Mucosa of gallbladder (tissue), 1 donor: ENCODE results near the gene USP31. TPM values are rescaled to one million over a fixed set of nuclear protein-coding genes. Genes with fewer than 3 reads are reported as not detected.
A peak's percentile ranks its signal among the peaks of the same experiment; 100 is the strongest.

Source experiments
- DNase-seq: peaks from one replicate; pipeline ENCODE4 v3.0.0-alpha.2; 2020; ENCODE audit warnings: low spot score
- total RNA-seq: library from RNA; stranded (reverse); gene quantifications from one replicate; pipeline ENCODE4 v1.2.1, GENCODE V29; 2021
- donor health status: DM: no; HTN: no; CAD: no.

The USP31 gene
- total RNA-seq, 1 donor from 2014 or later = 6.6 TPM

DNA sequence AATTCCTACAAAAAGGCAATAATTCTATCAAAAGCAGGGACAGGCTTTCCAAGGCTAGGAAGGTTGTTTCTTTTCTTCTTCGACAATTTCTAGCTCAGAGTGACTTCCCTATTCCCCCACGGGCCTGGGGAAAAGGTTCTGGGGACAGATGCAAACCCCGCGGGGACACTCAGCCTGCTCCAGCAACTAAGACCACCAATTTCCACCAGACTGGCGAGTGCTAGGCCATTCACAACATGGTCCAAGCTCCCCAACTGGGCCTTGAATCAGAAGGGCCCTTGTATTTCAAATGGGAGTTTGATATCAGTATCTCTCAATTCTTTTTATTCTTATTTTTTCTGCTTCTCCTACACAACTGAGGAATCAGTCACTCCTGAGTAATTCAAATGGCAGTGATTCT, 86.7 kb downstream of the USP31 start:
- no peak for DNase-seq

DNA sequence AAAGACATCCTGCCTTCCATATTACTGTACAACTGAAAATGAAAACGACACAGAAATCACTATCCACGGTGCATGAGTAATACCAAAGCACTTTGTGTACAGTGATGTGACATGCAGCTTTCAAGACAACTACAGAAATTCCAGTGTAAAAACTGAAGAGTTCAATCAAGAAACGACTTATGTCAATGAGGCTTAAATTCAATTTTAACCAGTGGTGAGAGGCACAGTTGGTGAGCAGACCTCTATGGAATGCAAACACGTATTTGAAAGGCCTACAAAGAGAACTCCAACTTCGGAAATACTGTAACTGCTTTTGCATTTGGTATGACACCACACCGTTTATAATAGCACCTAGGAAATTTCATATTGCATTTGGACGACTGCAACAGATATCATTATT, 87.6 kb downstream of the USP31 start:
- no peak for DNase-seq

DNA sequence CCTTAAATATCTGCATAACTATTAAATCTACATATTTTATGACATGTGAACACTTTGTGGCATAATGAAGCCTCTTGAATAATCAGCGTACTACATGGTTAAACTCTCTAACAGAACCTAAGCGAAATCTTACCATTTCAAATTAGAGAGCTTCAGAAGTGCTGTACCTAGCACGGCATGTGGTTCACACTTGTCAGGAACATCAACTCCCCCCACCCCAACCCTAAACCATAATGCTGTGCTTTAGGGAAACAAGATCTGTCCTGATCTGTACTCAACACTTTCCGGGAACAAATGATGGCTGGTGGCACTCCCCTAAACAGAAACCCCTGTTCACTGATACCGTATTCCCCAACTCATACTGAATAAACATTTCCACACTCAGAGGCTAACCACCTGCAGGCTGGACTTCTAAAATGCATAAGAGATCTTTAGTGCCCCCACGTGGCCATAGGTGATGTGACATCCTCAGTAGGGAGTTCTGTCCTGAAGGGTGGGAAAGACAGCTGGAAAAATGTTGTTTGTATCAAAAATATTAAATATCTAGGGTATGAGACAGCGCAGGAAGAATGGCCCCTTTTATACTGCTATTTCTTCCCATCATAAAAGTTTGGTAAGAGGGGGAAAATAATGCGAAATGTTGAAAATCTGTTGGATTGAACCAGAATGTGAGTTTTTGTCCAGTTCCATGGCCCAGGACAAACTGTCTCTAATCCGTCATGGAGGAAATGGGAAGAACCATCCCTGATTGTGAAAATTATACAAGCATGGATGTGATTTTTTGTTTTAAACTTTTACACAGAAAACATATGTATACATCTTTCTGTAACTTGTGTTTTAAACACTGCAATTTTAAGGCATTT, 88.6 kb downstream of the USP31 start:
- DNase-seq = peak; percentile 73

DNA sequence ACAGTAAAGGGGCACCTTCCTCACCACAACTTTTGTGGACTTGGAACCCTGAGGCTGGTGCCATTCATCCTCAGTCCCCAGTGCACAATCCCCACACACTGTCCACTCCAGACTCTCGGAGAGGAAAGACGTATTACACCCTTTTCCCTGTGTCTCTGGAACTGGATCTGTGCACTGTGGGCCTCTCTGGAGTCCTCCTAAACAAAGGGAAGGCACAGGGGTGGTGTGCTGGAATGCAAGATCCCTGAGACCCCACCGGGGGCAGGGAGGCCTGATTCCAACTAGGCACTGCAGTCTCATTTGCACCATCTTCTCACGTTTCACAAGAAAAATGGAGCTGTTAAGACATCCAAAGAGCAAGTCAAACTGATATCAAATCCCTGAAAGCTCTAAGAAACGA, 89.8 kb downstream of the USP31 start:
- no peak for DNase-seq

DNA sequence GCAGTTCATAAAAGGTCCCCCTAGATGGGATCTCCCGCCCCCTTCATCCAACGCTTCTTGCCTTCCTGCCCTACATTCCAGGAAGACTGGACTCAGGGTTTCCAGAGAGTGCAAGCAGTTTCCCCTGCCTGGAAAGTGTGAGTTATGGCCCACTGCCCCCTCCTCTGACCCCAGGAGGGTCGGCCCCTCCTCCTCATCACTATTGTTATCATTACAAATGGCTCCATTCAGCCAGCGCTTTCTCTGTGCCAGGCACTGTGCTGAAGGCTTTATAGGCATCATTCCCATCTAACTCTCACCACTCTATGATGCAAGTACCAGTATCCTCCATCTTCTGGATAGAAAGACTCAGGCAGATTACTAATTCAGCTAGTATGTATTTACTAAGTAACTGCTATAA, 90.7 kb downstream of the USP31 start:
- DNase-seq = no peak

DNA sequence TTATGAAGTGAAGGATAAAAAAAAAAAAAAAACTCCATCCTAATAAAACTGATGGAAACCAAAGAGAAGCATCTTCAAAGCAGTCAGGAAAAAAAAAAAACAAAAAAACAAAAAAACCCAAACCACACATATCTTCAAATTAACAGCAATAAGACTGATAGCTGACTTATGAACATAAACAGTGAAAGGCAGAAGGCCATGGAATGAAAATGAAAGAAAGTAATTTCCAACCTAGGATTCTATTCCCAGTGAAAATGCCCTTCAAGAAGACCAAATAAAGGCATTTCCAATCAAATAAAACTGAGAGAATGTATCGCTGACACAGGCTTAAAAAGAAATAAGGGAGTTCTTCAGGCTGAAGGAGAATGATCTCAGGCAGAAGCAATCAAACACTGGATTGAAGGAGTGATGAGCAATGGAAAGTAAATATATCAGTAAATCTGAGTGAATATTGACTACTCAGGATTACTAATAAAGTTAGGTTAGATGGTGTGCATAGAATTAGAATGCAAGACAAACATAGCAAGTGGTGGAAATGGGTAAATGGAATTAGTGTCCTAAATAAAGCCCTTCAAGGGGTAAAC, 92.1 kb downstream of the USP31 start:
- DNase-seq = no peak

DNA sequence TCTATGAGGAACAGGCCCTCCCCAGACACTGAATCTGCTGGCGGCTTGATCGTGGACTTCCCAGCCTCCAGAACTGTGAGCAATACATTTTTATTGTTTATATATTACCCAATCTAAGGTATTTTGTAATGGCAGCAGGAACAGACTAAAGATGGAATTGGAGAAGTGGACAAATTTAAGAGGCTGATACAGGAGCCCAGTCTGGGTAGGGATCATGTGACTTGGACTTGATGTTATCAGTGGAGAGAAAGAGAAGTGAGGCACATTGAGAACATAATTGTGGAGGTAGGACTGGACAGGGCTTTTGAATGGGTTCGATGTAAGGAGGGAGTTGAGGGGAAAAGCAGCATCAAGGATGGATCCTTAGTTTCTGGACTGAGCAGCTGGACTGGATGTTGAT, 93.8 kb downstream of the USP31 start:
- DNase-seq = no peak

DNA sequence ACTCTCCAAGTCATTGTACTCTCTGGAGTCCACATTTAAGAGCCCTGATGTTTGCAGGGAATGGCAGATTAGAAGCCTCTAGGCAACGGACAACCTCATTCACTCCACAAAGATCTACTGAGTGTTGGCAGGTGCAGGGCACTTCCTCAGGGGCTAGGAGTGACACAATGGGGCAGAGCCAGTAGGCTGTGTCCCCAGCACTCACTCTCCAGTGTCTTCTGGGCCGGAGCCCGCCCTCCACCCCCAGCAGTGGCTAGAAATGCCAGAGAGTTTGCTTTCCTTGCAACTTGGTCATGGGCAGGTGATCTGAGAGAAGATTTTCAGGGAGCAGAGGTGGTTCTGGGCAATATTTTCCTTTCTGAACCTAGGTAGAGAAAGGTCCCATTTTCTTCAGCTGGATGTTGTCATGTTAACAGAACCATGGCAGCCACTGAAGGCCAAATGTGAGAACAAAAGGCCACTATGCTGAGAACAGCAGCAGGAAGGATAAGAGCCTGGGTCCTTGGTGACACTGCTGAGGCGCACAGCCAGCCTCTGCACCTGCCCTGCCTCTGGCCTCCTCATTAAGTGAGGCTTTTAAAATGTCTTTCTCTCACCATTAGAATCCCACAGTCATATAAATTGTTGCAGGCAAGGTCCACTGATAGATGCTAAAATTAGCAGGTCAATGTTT, 96.2 kb downstream of the USP31 start:
- DNase-seq = no peak

DNA sequence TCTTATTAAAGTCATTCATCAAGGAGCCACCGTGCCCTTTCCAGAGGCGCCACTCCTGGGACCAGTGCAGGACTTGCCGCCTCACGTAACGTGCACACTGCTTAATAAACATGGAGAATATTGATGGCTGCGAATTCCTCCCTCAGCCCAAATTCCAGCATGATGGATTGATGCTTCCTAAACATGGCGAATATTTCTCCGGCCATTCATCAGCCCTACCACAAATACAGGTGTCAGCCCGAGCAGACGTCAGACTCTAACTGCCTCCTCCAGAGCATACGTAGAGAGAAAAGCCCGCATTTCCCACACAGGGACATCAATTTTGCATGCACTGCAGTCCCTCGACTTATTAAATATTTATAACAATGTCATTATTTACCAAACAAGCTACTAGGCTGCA, 97.0 kb downstream of the USP31 start:
- no peak for DNase-seq

DNA sequence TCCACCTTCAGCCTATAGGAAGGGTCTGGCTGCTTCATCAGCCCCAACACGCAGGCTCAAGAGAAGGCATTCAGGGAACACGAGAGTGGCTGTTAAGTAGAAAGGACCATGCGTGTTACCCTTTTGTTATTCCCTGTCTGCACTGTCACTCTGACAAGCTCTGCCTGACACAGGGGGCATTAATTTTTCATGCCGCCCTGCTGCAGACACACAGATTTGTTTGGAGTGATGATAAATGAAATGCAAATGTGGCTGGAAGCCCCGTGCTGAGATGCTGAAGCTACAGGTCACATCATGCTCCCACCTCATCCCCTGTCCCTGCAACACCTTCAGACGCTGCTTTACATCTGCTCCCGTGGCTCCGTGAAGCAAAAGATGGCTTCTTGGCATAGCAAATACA, 97.7 kb downstream of the USP31 start:
- DNase-seq = no peak

DNA sequence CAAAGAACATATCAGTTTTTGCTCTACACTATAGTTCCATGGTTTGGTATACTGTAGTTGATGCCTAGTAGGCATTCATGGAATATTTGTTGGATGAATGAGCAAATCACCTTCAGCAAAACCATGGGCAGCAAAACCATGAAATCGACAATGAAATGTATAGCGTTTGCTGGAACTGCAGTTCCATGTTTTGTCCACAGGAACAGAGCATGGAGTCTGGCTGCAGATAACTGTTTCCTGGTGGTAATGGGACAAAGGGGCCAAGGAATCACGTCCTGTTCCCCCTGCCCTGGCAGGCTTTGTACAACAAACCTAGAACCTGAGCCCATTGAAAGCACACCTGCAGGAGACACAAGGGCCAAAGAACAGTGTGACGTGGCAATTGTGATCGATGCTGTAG, 101.1 kb downstream of the USP31 start:
- no peak for DNase-seq

DNA sequence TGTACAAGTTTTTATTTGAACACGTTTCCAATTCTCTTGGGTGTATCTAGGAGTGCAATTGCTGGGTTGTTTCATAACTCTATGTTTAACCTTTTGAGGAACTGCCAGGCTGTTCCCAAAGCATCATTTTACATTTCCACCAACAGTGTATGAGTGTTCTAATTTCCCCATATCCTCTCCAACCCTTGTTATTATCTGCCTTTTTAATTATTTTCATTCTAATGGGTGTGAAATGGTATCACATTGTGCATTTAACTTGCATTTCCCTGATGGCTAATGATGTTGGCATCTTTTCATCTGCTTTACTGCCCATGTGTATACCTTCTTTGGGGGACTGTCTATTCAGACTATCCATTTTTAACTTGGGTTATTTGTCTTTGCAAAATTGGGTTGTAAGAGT, 104.2 kb downstream of the USP31 start:
- DNase-seq = no peak

DNA sequence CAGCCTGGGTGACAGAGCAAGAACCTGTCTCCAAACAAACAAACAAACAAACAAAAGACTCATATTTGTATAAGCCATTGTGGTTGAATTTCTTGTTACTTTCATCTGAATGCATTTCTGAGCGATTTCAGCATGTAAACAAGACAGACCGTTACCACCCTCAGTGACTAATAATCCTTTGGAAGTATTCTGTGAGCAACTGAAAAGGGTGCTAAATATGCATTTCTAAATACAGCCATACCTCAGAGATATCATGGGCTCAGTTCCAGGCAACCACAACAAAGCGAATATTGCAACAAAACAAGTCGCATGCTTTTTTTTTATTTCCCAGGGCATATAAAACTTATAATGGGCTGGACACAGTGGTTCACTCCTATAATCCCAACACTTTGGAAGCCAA, 109.0 kb downstream of the USP31 start:
- DNase-seq = no peak

DNA sequence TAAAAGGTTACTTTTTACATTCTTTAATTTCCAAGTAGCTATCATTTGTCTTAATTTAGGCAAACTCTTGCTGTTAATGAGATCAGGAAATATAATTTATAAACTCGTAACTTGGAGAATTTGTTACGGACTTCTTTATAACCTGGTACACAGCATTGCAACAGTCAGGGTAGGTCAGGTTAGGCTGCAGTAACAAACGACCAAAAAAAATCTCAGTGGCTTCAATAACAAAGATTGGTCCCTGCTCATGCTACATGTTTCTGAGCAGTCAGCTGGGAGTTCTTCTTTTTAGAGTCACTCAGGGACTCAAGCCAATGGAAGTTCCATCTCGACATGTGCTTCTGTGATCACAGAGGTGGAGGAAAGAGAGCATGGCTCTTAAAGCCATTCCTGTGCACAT, 110.1 kb downstream of the USP31 start:
- no peak for DNase-seq

DNA sequence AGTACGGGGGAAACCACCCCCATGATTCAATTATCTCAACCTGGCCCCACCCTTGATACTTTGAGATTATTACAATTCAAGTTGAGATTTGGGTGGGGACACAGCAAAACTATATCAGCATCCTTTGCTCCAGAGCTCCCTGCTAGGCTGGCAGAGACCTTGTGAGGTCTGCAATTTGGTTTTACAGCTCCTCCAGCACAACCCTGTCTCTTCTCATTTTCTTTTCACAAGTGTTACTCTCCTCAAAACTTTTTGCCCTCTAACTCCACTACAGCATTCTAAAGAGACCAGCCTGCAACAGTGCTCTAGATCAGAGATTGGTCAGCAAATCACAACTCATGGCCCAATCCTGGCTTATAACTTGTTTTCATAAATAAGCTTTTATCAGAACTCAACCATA, 114.0 kb downstream of the USP31 start:
- no peak for DNase-seq

DNA sequence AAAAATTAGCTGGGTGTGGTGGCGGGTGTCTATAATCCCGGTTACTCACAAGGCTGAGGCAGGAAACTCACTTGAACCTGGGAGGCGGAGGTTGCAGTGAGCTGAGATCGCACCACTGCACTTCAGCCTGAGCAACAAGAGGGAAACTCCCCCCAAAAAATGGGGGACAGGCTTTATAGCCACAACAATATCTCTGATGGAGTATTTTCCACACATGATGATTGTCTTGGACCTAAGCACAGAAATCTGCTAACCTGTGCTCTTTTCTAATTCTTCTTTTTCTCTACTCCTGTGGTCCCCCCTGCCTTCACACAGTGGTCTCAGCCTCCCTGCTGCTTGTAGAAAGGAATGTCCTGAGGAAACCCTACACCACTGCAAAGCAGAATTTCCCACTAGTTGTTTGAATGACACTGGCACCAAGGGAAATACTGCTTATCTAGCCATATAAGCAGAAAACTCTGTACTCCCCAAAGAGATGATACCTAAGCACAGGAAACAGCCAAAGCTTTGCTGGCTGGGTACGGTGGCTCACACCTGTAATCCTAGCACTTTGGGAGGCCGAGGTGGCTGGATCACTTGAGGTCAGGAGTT, 117.6 kb downstream of the USP31 start:
- DNase-seq = no peak

DNA sequence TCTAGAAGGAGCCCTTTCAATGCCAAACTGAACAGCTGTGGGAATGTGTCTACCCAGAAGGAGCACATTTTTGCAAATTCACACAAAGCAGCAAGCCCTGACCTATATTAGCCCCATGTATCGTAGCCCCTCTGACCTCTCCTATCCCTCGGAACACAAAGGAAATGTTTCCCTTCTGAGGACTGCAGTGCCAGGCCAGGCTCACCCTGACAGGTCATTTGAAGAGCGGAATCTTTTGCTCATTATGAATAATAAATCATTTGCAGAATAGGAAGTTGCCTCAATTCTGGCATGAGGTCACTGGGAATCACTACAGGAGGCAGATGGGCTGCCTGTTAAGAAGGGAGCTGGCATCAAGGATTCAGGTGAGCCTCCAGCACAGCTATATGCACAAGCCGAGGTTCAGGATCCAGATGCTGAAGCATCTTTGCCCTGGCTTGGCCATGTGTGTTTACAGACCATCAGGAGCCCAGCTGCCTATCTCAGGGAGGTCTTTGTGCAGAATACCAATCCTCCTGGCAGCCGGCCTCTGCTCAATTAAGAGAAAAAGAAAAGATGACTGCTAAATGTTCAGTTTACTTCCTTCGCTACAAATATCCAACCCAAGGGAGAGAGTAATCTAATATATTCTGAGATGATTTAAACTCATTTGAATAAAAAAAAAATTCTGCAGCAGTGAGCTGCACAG, 119.4 kb downstream of the USP31 start:
- no peak for DNase-seq

DNA sequence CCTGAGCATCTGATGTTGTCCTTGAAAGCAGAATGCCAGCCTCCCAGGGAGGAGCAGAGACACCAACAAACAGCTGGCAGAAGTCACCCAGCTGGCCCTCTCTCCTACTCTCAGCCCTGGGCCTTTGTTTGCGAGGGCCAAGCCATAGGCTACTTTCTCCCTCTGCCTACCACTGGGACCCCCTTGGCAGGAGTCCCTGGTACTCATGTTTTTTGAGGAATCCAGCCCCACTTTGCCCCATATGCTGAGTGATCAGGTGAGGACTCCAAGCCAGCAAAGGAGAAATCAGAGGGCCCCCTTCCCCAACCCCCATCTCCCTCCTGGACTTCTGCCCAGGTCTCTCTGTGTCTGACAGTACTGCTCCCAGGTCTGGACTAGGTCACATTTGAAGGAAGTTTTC, 121.9 kb downstream of the USP31 start:
- no peak for DNase-seq

DNA sequence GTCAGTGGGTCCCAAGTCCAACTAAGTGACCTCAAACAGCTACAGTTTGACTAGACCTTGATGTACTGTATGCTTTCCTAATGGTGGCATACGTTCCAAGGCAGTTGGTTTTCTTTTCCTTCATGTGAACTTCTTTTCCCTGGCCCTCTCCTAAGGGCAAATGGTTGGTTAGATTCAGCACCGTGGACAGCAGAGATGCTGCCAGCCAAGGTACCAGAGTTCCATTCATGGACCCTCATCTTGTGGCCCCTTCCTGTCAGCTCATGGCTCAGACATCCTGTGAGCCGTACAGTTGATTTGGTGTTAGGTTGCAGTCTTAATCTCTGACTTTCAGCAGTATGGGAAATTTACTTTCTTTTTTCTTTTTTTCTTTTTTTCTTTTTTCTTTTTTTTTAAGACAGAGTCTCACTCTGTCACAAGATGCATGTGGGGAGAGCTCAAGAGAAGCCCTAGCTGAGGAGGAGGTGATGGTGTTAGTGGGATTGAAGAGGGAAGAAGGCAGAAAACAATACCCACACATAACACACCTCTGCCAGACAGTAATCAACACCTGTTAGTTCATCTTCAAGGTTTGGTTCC, 122.4 kb downstream of the USP31 start:
- peak; percentile 13 for DNase-seq

DNA sequence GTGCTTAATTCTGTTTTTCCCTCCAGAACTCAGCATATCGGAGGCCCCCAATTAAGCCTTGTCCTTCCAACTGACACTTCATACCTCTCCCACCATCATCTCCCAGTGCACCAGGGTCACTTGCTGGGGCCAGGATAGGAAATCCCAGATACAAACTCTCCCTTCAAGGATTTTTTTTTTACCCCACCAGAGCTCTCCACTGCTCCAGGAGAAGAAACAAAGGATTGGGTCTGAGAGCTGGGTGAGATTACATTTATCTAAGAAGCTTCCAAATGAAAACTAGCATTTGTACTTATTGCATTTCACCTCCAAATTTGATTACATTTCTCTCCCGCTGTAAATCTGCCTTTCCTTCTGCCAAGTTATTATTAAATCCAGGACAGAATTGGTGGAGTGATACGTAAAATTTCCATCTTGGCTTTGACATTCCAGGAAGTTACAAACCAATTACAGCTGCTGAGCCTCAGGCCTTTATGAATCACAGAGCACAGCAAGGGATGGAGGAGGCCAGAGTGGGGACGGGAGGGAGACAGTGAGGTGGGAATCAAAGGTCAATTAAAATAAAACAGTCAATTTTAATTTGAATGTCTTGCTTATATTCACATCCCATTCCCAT, 123.5 kb downstream of the USP31 start:
- DNase-seq = no peak

DNA sequence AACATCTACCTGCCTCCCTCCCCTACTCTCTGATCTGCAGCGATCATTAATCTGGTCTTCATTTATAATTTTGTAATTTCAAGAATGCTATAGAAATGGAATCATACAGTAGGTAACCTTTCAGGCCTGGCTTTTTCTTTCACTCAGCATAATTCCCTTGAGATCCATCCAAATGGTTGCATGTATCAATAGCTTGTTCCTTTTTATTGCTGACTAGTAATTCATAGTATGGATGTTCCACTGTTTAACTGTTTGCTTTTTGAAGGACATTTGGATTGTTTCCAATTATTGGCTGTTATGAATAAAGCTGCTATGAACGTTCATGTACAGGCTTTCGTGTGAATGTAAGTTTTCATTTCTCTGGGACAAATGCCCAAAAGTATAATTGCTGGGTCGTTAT, 125.2 kb downstream of the USP31 start:
- no peak for DNase-seq
